Gastroesophageal sphincter (tissue), 4 donors: ENCODE results near the gene SGCD. TPM values are rescaled to one million over a fixed set of nuclear protein-coding genes. Genes with fewer than 3 reads are reported as not detected.
"Not testable (repeated sequence)": the region's sequence is repeated elsewhere in the genome, so short reads cannot be mapped to it uniquely, and the experiment has no call there.

Experiments used
- ATAC-seq: fragments of 150-250 bp; one replicate; pipeline ENCODE4 v1.9.1; 2016; ENCODE audit warnings: mild to moderate bottlenecking, moderate library complexity
- H3K27ac ChIP-seq, 4 donors: fragments of 200-600 bp; sonication (generic) in 3 of 4; 1 replicate in 3 of 4; 2 replicates in 1 of 4; pipeline ENCODE4 v1.5.1; 2016 to 2019
- H3K27me3 ChIP-seq: fragments of 200-600 bp; sonication (generic); one replicate; pipeline ENCODE4 v1.5.1; 2019
- H3K36me3 ChIP-seq, 2 donors: fragments of 200-600 bp; sonication (generic); one replicate each; pipeline ENCODE4 v1.5.1; 2019; ENCODE audit warnings: control low read depth in 1 of 2
- H3K4me1 ChIP-seq, 3 donors: fragments of 200-600 bp; sonication (generic); 1 replicate in 2 of 3; 2 replicates in 1 of 3; pipeline ENCODE4 v1.5.1; 2016 to 2019; ENCODE audit warnings: control low read depth in 2 of 3
- H3K4me3 ChIP-seq, 2 donors: fragments of 200-600 bp; sonication (generic); one replicate each; pipeline ENCODE4 v1.5.1; 2019; ENCODE audit warnings: mild to moderate bottlenecking in 1 of 2, moderate library complexity in 1 of 2
- H3K9me3 ChIP-seq, 3 donors: fragments of 200-600 bp; sonication (generic); one replicate each; pipeline ENCODE4 v1.5.1; 2017 to 2019; ENCODE audit warnings: control low read depth in 2 of 3
- CTCF ChIP-seq, 4 experiments: fragments of 200-600 bp in 2 of 4; fragments of 450-650 bp in 2 of 4; sonication (generic) in 1 of 4; IDR thresholded peaks; one replicate each; pipeline ENCODE4 v1.5.1; 2017 to 2019; ENCODE audit warnings: antibody characterized with exemption in 4 of 4, mild to moderate bottlenecking in 2 of 4, moderate library complexity in 2 of 4
- EP300 ChIP-seq: sonication (generic); formaldehyde crosslinking; IDR thresholded peaks from one replicate; pipeline ENCODE4 v1.6.1; 2017; ENCODE audit warnings: antibody characterized with exemption, mild to moderate bottlenecking
- POLR2A ChIP-seq, 2 donors: fragments of 450-650 bp; IDR thresholded peaks; one replicate each; pipeline ENCODE4 v1.6.1; 2017; ENCODE audit warnings: antibody characterized with exemption in 2 of 2, mild to moderate bottlenecking in 2 of 2, moderate library complexity in 1 of 2
- POLR2AphosphoS5 ChIP-seq: sonication (generic); formaldehyde crosslinking; IDR thresholded peaks from one replicate; pipeline ENCODE4 v1.6.1; 2017; ENCODE audit warnings: antibody characterized with exemption
- whole genome bisulfite sequencing, 2 donors: methylation state at CpG; one replicate each; pipeline ENCODE4 v1.1.5; 2018; ENCODE audit warnings: low coverage in 1 of 2; 5-methylcytosine and 5-hydroxymethylcytosine counted together
- total RNA-seq, 4 donors: library from RNA; depleted of rRNA; stranded (reverse); fragments of >200 nt; gene quantifications; one replicate each; pipeline ENCODE4 v1.1.0, GENCODE V29; 2016

SGCD gene
- total RNA-seq, 4 donors from 2014 or later: 8.8 to 61.3 (median 33.7) TPM

- H3K4me3 ChIP-seq: no peak overlapping the region
- peak overlapping the region; percentile 38 to 99 (median 84) for H3K27ac ChIP-seq
- 76 to 85% methylated on average over 3 of the region's 3 CpGs for WGBS, 2 donors
- no peaks in the 10 kb centered on the region for H3K36me3 ChIP-seq
- H3K27me3 ChIP-seq: no peaks in the 10 kb centered on the region
- H3K9me3 ChIP-seq: peaks cover 0 to 15% (median 0%) of the 10 kb centered on the region in 3 donors
- TF ChIP-seq POLR2AphosphoS5 (no peak), POLR2A (IDR thresholded peaks at IDR 0.05) (no peak), CTCF (IDR thresholded peaks at IDR 0.05) (no peak)
- no peak for ATAC-seq
- H3K4me1 ChIP-seq: peaks cover 3 to 16% (median 8%) of the 10 kb centered on the region in 3 donors
Measured at GRCh38 chr5:156597276-156597675, 270.3 kb downstream of the SGCD start.

DNA sequence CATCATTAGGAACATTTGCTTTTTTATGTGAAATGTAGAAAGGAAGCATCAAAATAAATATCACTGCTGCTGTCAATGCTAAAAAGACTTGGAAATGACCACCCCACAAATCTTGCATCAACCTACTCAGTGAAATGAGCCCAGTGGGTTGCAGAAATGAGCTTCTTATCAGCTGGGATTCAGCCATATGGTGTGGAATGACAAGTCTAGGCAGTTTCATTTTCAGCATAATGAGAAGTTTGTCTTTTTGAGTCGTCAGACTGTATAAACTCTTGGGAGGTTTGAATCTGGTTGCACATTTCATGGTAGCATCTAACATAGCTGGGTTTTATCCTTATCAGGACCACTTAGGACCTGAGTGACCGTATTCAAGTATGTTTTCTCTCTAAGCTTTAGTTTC lies 272.0 kb downstream of the SGCD start:
- H3K27me3 ChIP-seq: no peaks in the 10 kb centered on the region
- peak overlapping the region in 2 of 4 donors; percentile 34 to 87 for H3K27ac ChIP-seq
- no peak for TF ChIP-seq CTCF (IDR thresholded peaks at IDR 0.05)
- no peak for TF ChIP-seq POLR2A (IDR thresholded peaks at IDR 0.05)
- no peak for TF ChIP-seq POLR2AphosphoS5
- no peak for TF ChIP-seq EP300
- H3K4me1 ChIP-seq: peaks cover 3 to 16% (median 8%) of the 10 kb centered on the region in 3 donors
- no peak for ATAC-seq
- 59 to 70% methylated on average over 2 of the region's 2 CpGs for WGBS, 2 donors
- no peaks in the 10 kb centered on the region for H3K36me3 ChIP-seq
- peaks cover 0 to 30% (median 0%) of the 10 kb centered on the region in 3 donors for H3K9me3 ChIP-seq
- no peak overlapping the region for H3K4me3 ChIP-seq

- peaks cover 0 to 21% (median 0%) of the 10 kb centered on the region in 3 donors for H3K9me3 ChIP-seq
- not testable (repeated sequence) for ATAC-seq, H3K27ac ChIP-seq, H3K4me1 ChIP-seq, H3K27me3 ChIP-seq, H3K4me3 ChIP-seq
- peaks cover 0 to 12% of the 10 kb centered on the region in 2 donors for H3K36me3 ChIP-seq
- WGBS, 2 donors: 90% methylated on average over 3 of the region's 11 CpGs; no CpG with 5 or more reads in 1 of the 2 donors
Measured at GRCh38 chr5:156610582-156610981, 283.6 kb downstream of the SGCD start.

DNA sequence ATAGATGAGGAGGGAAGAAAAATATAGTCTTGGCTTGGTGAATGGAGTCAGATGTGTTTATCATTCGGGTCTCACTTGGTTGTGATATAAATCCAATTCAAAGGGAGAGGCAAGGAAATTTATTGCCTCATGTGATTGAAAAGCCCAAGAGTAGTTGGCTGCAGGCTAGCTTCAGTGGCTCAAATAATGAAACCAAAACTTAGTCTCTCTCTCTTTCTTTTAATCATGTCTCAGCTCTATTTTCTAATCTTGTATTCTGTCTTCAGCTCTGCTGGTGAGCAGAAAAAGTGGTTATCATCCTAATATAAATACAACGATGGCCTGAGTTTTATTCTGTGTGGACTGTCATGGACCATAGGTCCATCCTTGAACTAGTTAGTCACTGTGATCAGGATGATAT lies 288.9 kb downstream of the SGCD start:
- no peaks in the 10 kb centered on the region for H3K27me3 ChIP-seq
- peaks cover 0 to 5% of the 10 kb centered on the region in 2 donors for H3K36me3 ChIP-seq
- ATAC-seq: no peak
- peaks cover 0 to 14% (median 0%) of the 10 kb centered on the region in 3 donors for H3K9me3 ChIP-seq
- no peak overlapping the region for H3K4me3 ChIP-seq
- WGBS, 2 donors: 72 to 81% methylated on average over 1 to 2 of the region's 2 CpGs
- no peak for TF ChIP-seq POLR2A (IDR thresholded peaks at IDR 0.05)
- no peak for TF ChIP-seq POLR2AphosphoS5
- no peak for TF ChIP-seq EP300
- TF ChIP-seq CTCF (IDR thresholded peaks at IDR 0.05): no peak
- no peak overlapping the region for H3K27ac ChIP-seq
- H3K4me1 ChIP-seq: peaks cover 0 to 5% (median 0%) of the 10 kb centered on the region in 3 donors

DNA sequence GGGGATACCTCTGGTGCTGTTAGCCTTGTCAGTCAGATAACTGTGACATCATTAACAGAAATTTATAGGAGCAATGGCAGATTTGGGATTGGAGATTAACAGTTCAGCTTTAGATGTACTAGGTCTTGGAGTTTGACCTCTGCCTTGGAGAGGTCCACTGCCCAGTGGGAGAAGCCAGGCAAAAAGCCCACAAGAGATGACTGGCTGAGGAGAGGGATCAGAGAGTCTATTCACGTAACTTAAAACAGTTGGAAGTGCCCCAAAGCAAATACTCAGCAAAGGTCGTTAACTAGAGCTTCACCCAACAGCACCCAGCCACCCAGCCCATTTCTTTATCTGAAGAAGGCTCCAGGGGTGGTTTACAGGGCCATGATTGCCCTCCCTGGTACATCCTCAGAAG lies 290.5 kb downstream of the SGCD start:
- no peak overlapping the region for H3K4me3 ChIP-seq
- no peak overlapping the region for H3K27ac ChIP-seq
- TF ChIP-seq POLR2AphosphoS5 (no peak), CTCF (IDR thresholded peaks at IDR 0.05) (no peak), EP300 (no peak), POLR2A (IDR thresholded peaks at IDR 0.05) (no peak)
- peaks cover 0 to under 1% (median 0%) of the 10 kb centered on the region in 3 donors for H3K9me3 ChIP-seq
- H3K4me1 ChIP-seq: peaks cover 0 to 10% (median 4%) of the 10 kb centered on the region in 3 donors
- no peak for ATAC-seq
- no peaks in the 10 kb centered on the region for H3K27me3 ChIP-seq
- WGBS, 2 donors: 82 to 88% methylated on average over 1 to 2 of the region's 2 CpGs
- no peaks in the 10 kb centered on the region for H3K36me3 ChIP-seq
